ENCODE data around the gene MUC6. TPM values are rescaled to one million over a fixed set of nuclear protein-coding genes. Genes with fewer than 3 reads are reported as not detected.

The MUC6 gene
- total RNA-seq, 1 donor from 2014 or later: not detected

Other genes with a start within 250 kb of the MUC6 start
- gene CEND1, start 246.6 kb downstream of the MUC6 start, total RNA-seq: 0.19 TPM
- 3.4 TPM for gene SLC25A22, start 238.4 kb downstream of the MUC6 start, total RNA-seq
- 7.3 TPM for gene PIDD1, start 231.5 kb downstream of the MUC6 start, total RNA-seq
- 982 TPM for gene RPLP2, start 226.8 kb downstream of the MUC6 start, total RNA-seq
- gene PNPLA2, start 217.8 kb downstream of the MUC6 start, total RNA-seq: 346 TPM
- 18.9 TPM for gene CRACR2B, start 208.8 kb downstream of the MUC6 start, total RNA-seq
- 405 TPM for gene CD151, start 203.8 kb downstream of the MUC6 start, total RNA-seq
- 267 TPM for gene POLR2L, start 194.2 kb downstream of the MUC6 start, total RNA-seq
- gene TSPAN4, start 193.9 kb downstream of the MUC6 start, total RNA-seq: 40.5 TPM
- 48.3 TPM for gene CHID1, start 125.9 kb downstream of the MUC6 start, total RNA-seq
- gene AP2A2, start 110.8 kb downstream of the MUC6 start, total RNA-seq: 53.5 TPM
- gene MUC2, start 38.2 kb upstream of the MUC6 start, total RNA-seq: not detected
- gene MUC5AC, start 121.2 kb upstream of the MUC6 start, total RNA-seq: not detected
- not detected for gene MUC5B, start 186.3 kb upstream of the MUC6 start, total RNA-seq